Activated gamma-delta T cell treated with Interleukin-2 at 50 U/mL for 16 hours (primary cell): Measurements from ENCODE around the gene CCL4L2.
A peak's percentile ranks its signal among the peaks of the same experiment; 100 is the strongest.
"Not testable (repeated sequence)": the region's sequence is repeated elsewhere in the genome, so short reads cannot be mapped to it uniquely, and the experiment has no call there.

Experiments
- DNase-seq: peaks from one replicate; pipeline ENCODE4 v3.0.0-alpha.2; 2020

CCL4L2 gene

DNA sequence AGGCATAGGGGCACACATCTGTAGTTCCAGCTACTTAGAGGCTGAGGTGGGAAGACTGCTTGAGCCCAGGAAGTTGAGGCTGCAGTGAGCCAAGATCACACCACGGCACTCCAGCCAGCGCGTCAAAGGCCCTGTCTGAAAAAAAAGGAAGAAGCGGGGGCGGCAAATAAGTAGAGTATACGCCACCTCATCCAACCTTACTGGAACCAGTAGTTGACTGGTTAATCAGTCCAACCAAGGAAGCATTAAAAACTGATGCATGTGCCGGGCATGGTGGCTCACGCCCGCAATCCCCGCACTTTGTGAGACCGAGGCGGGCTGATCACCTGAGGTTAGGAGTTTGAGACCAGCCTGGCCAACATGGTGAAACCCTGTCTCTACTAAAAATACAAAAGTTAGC lies 12.1 kb downstream of the CCL4L2 start:
- DNase-seq = not testable (repeated sequence)

DNA sequence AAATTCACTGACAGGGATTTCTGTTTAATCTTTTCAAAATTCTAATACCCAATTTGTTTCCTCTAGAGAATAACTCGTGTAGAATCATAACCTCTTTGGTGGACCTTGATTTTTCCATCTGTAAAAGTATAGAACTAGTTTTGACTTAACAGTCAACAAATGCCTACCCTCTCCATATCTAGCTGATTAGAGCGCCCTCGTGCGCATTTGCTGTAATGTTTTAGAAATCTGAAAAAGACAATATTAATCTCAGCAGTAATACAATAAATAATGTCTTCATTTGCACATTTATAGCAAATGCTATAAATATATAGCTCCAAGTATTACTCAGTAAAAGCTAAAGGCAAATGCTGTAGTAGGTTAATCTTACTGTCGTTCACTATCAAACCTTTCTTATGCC lies 18.8 kb downstream of the CCL4L2 start:
- peak; percentile 45 for DNase-seq

DNA sequence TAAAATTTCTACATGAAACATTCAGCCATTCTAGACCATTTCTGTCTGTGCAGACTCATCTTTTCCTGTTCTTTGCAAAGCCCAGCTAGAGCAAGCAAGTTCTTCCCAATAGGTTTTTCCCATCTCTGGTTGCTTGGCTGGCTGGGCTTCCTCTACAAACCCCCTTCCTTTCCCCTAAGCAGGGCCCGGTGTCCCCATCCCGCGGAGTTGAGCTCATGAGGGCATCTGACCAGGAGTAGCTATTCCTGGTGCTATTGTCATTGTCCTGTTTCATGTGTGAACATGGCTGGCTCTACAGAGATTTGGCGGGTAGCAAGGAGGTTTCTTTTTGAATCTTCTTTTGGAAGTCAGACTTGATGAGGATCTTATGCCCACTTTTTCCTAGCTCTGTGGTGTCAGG lies 31.2 kb downstream of the CCL4L2 start:
- DNase-seq = not testable (repeated sequence)
